Astrocyte of the spinal cord (primary cell): Measurements from ENCODE around the gene DNAH17.

Experiments
- DNase-seq: peaks from one replicate; pipeline ENCODE4 v3.0.0; 2011; ENCODE audit warnings: low read depth, low spot score
- H3K4me3 ChIP-seq: 2 replicates; pipeline ENCODE4 v1.5.1; 2011; ENCODE audit warnings: low read depth, mild to moderate bottlenecking, low read length, moderate library complexity
- CTCF ChIP-seq: IDR thresholded peaks from 2 replicates; pipeline ENCODE4 v1.5.1; 2012; ENCODE audit warnings: low read depth, mild to moderate bottlenecking, low read length, inconsistent platforms
- in situ Hi-C: cut with HindIII; loops from 2 replicates; pipeline ENCODE4 v1.10.0; 2017; ENCODE audit warnings: low sequenced_read_pairs

The DNAH17 gene

GRCh38 chr17:78568494-78569115 is 8.6 kb downstream of the DNAH17 start:
- no peak for DNase-seq
- TF ChIP-seq CTCF = no peak
- in situ Hi-C loops = no loop called here
- no peak overlapping the region for H3K4me3 ChIP-seq

DNA sequence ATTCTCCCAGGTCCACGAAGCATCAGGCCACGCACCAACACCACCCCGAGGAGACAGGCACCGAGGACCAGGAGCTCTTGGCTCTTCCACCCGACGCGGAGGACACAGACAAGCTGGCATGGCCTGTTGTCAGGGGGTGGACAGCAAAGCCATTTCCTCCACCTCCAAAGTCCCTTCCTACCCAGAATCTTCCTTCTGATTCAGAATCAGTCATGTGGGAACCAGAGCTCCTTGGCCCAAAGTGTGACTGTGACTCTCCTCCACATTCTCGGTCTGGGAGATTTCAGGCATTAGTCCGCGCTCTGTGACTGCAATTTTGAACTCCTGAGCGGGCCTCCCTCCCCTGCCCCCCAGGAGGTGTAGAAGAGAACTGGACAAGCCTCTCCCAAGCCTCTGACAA is 9.2 kb downstream of the DNAH17 start:
- in situ Hi-C loops = no loop called here
- no peak overlapping the region for H3K4me3 ChIP-seq
- TF ChIP-seq CTCF = no peak
- no peak for DNase-seq

DNA sequence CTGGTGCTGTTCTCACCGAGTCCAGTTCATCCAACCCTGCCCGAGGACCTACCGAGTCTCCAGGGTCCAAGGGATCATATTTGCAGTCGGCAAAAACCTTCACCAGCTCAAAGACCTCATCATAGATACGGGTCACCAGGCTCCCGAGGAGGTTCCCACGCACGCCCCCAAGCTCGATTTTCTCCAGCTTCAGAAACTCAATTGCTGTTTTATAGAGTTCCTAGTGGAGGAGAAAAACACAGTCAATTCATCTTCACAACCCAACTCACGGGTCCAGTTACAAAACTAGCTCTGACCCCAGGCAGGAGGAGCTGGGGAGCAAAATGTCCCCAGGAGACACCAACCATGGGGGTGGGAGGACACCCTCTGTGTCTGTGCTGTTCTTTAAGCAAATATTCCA is 10.2 kb downstream of the DNAH17 start:
- in situ Hi-C loops = no loop called here
- no peak for DNase-seq
- TF ChIP-seq CTCF = no peak
- H3K4me3 ChIP-seq = no peak overlapping the region

GRCh38 chr17:78563189-78564145 is 13.7 kb downstream of the DNAH17 start:
- no peak for DNase-seq
- TF ChIP-seq CTCF = no peak
- H3K4me3 ChIP-seq = no peak overlapping the region
- in situ Hi-C loops = no loop called here

DNA sequence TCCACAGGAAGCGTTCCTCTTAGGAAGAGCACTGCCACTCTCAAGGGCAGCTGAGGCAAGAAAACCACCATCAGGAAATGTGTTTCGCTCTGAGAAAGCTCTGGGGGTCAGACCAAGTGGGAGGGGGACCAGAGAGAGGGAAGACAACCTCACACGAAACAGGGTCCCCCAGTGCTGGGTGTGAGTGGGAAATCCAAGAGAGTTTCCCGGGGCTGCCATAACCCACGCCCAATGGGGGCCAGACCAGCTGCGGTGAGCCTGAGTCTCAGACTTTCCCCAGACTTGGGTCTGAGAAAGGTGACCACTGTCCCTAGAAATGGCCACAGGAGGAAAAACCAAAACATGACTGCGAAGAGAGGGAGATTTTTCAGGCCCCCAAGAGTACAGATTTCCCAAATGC is 14.5 kb downstream of the DNAH17 start:
- TF ChIP-seq CTCF = no peak
- in situ Hi-C loops = no loop called here
- DNase-seq = no peak
- no peak overlapping the region for H3K4me3 ChIP-seq

GRCh38 chr17:78561166-78561565 is 16.0 kb downstream of the DNAH17 start:
- in situ Hi-C loops = no loop called here
- no peak for DNase-seq
- no peak overlapping the region for H3K4me3 ChIP-seq
- no peak for TF ChIP-seq CTCF
